Measurements from ENCODE around the gene RICTOR. TPM values are rescaled to one million over a fixed set of nuclear protein-coding genes. Genes with fewer than 3 reads are reported as not detected.
A peak's percentile ranks its signal among the peaks of the same experiment; 100 is the strongest.

RICTOR gene, protein sequence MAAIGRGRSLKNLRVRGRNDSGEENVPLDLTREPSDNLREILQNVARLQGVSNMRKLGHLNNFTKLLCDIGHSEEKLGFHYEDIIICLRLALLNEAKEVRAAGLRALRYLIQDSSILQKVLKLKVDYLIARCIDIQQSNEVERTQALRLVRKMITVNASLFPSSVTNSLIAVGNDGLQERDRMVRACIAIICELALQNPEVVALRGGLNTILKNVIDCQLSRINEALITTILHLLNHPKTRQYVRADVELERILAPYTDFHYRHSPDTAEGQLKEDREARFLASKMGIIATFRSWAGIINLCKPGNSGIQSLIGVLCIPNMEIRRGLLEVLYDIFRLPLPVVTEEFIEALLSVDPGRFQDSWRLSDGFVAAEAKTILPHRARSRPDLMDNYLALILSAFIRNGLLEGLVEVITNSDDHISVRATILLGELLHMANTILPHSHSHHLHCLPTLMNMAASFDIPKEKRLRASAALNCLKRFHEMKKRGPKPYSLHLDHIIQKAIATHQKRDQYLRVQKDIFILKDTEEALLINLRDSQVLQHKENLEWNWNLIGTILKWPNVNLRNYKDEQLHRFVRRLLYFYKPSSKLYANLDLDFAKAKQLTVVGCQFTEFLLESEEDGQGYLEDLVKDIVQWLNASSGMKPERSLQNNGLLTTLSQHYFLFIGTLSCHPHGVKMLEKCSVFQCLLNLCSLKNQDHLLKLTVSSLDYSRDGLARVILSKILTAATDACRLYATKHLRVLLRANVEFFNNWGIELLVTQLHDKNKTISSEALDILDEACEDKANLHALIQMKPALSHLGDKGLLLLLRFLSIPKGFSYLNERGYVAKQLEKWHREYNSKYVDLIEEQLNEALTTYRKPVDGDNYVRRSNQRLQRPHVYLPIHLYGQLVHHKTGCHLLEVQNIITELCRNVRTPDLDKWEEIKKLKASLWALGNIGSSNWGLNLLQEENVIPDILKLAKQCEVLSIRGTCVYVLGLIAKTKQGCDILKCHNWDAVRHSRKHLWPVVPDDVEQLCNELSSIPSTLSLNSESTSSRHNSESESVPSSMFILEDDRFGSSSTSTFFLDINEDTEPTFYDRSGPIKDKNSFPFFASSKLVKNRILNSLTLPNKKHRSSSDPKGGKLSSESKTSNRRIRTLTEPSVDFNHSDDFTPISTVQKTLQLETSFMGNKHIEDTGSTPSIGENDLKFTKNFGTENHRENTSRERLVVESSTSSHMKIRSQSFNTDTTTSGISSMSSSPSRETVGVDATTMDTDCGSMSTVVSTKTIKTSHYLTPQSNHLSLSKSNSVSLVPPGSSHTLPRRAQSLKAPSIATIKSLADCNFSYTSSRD (N-terminal part only)
- total RNA-seq, result 18.4 and 27.8 TPM in 2 replicates

DNA sequence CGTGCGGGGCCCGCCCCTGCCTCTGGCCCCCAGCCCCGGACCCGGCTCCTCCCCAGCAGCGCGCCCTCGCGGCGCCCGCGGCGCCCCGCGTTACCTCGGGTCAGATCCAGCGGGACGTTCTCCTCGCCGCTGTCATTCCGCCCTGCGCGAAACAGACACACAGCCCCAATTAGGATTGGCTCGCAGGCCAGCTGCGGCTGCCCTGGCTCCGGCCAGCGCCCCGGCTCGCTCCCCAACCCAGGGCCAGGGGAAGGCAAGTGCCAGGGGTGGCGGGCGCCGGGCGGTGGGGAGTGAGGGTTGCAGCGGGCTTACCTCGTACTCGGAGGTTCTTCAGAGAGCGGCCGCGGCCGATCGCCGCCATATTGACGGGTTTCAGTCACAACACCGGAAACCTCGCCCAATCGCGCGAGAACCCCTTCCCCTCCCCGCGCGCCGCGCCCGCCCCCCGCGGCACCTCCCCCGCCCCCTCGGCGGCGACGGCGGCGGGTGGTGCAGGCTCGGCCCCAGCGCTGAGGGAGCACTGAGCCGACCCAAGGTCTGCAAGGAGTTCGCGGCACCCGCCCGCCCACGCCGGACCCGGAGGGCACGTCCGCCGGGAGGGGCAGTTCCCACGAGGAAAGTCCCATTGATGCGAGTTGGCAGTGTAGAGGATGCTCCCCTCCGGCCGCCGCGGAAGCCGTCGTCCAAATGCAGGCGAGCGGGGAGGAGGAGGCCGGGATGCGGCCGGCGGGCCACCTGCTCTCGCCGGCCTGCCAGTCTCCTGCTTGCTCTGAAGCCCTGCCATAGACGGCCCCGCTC lies at the start of gene RICTOR:
TSS of gene RICTOR (minus strand) at position 383 of the 798 bp plus-strand sequence. CDS start at position 361, 22 bp downstream.
- DNase-seq (ENCODE audit: extremely low read depth, low read depth, low spot score), result no peak

GRCh38 chr5:39121922-39122321 lies 47.7 kb upstream of the RICTOR start:
- DNase-seq (ENCODE audit: extremely low read depth, low read depth, low spot score), result no peak

DNA sequence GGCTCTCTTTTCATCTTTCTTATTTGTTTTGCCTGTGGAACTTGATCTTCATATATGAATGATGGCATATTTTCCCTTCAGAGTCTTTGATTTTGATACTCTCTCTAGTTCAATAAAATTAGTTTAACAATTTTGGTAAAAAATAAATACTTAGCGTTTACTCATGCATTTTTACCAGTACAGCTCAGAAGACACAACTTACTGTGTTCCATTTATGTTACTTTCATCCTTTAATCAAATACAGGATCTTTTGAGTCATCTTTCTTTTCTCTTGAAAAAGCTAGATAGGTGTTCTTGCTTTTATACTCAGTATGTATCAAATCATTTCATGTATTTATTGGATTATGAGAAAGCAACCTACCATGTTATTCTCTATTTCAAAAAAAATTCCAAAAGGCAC lies 47.1 kb upstream of the RICTOR start:
- DNase-seq (ENCODE audit: extremely low read depth, low read depth, low spot score), result no peak

DNA sequence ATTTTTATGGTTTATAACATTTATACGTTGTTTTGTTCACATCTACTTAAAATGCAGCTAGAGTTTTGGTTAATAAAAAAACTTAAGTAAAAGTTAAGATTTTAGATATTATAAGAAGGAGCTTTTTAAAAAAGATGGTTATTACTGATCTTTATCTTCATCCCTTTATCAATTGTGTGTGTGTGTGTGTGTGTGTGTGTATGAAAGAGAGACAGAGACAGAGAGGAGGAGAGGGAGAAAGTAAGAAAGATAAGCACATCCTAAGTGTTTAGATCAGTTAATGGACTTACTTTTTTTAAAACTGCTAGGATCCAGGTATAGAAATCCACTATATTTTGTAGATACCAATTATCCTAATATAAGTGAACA lies 45.8 kb upstream of the RICTOR start:
- no peak for DNase-seq (ENCODE audit: extremely low read depth, low read depth, low spot score)

- no peak for DNase-seq (ENCODE audit: extremely low read depth, low read depth, low spot score)
Measured at GRCh38 chr5:39119404-39120051, 45.3 kb upstream of the RICTOR start.

DNA sequence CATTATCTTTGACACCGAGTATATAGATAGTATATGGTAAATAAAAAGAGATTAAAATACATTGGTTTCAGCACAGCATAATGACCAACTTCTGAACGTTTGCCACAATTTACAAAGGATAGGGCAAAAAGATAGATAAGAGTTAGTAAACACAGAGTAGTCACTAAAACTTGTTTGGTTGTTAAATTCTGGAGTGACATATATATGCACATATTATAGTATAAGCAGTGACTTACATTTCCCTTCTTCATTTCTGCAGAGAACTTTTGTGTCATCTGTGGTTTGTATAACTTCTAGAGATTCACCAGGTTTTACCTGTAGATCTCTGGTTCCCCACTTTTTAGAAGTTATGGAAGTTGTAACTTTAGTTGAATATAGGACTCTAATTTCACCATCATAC lies 44.4 kb upstream of the RICTOR start:
- no peak for DNase-seq (ENCODE audit: extremely low read depth, low read depth, low spot score)

DNA sequence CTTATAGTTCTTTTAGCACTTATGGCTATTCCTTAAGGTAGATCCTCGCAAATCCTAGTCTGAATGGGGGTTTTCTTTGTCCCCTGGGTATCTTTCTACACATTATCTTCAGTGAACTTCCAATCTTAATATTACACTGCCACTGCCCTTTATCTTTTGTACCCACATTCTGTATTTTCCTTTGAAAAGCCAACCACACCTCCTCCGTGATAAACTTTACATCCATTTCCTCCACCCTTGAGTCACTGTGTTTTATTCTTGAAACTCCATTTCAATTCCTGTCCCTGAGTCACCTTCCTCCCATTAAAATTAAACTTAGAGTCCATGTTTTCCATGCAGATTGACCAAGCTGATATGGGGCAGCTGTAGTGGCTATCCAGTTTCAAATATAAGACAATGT lies 43.2 kb upstream of the RICTOR start:
- DNase-seq (ENCODE audit: extremely low read depth, low read depth, low spot score), result peak; percentile 81

- DNase-seq (ENCODE audit: extremely low read depth, low read depth, low spot score), result no peak
Measured at GRCh38 chr5:39116344-39117170, 42.4 kb upstream of the RICTOR start.

DNA sequence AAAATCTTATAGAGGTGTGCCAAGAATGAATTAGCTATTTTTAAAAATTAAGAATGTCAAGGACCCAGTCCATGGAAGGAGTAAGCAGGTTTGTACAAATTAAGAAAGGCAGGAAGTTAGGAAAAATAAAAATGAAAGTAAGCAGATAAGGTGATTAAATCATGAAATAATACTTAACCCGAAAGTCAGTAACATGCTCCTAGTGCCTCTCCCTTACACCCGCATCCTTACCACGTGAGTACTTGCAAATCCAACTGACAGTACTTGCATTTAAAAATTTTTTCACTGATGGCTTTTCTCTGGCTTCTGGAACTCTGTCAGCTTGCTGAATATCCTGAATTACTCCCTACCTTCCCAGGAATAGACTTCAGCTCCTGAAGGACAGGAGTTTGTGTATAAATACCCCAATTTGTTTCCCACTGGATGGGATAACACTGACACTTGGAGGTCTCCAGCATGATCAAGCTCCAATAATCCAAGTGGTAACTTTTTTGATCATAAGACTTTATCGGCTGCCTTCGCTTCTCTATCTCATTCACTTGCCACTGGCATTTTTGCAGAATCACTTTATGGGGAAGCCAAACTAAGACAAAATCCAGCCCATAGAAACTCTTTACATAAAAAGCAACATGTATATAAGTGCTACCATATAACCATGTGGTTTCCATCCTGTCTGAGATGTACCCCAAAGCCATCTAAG lies 41.6 kb upstream of the RICTOR start:
- DNase-seq (ENCODE audit: extremely low read depth, low read depth, low spot score), result no peak

DNA sequence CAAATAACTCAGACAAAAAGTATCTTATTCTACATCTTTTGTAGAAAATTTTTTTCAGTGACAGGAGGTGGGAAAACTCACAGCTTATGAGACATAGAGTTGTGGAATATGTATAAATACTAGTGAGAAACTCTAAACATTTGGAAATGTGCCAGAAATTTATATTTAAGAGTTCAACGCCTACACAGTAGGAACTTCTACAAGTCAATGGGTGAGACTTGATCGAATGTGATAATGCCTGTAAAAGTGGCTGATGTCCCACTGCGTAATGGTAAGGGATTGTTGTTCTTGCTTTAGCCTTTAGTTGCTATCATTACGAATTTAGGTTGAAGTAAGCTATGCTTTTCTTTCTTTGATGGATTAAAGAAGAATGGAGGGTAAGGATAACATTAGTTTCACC lies 40.0 kb upstream of the RICTOR start:
- no peak for DNase-seq (ENCODE audit: extremely low read depth, low read depth, low spot score)

DNA sequence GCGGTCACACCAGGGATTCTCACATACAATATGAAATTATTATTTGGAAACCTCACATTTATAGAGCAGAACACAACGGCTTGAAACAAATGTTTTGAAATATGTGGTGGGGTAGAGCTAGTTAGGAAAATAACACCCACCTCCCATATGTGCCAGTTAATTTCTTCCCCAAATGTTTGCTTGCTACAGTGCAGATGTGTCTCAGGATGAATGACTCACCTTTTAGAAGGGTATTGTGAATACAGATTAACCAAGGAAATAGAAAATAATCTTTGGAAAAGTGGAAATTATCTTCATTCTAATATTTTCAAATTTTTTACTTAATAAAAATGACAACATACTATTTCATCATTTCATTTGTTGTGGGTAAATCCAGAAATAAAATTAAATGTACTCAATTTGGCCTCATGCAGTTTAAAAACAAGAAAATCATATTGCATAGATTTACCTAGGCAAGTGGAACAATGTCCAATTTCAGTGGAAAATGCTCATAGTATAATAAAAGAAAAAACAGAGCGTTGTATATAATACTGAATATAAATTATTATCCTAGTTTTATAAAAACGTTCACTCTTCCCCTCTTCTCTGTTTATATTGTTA lies 39.3 kb upstream of the RICTOR start:
- DNase-seq (ENCODE audit: extremely low read depth, low read depth, low spot score), result no peak

DNA sequence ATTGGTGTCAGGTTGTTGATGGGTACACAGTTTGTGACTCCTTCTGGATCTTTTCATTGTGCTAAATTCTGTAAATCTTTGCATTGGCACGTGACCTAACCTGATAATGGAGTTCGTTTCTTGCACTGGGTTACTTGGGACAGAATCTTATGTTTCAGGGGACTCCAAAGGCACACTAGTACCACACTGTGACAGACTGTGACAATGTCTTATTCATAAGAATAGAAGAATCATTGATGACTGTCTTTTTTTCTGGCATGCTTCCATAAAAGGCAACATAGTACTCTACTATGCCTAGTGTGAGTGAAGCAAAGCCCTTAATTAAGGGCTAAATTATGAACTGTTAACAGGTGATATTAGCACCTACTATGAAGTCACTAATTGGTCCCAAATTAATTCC lies 35.4 kb upstream of the RICTOR start:
- DNase-seq (ENCODE audit: extremely low read depth, low read depth, low spot score), result no peak

DNA sequence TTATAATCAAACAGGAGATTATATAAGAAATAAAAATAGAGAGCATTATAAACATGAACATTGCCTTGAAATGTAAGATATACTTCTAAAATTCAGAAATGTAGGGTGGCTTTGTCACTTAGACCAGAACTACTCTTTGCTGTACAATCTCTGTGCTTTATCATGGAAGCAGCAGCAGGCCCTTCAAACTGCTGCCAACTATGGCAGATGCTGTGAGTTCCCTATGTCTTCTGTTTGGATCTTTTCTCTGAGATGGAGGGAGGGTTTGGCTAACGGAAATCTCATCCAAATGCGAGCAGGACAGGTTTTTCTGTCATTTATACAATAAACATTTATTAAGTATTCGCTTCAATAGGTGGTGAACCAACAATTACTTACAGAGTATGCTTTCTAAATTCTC lies 34.8 kb upstream of the RICTOR start:
- no peak for DNase-seq (ENCODE audit: extremely low read depth, low read depth, low spot score)

DNA sequence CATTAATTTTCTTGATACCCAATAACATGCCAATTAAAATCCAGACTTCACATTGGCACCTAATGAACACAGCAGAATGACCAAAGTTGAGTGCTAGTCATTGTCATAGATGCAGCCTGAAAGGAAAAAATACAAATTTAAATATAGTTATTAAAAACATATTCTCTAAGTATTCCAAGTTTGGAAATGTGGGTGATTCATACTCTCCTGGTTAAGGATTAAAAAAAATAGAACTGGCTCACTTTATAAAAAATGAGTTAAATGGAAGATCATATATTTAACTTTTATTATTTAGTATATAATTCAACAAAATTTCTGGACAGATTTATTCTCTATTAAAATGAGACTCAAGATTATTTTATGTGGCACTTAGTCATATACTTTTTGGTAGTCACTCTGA lies 33.2 kb upstream of the RICTOR start:
- no peak for DNase-seq (ENCODE audit: extremely low read depth, low read depth, low spot score)

DNA sequence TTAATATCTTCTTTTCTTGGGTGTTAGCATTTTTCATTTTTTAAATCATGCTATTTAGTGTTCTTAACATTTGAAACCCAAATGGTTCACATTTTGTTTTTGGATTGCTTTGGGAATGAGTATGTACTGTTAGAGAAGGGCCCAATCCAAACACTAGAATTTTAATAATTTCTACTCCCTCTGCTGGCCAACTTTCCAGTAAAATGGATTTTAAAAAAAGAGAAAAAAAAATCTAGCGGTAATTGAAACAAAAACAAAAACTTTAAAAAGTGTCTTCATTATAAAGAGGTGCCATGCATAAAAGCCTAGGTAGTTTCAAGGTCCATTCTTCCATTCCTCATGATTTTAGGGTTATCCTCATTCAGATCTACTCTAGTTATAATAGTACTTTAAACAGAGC lies 32.1 kb upstream of the RICTOR start:
- DNase-seq (ENCODE audit: extremely low read depth, low read depth, low spot score), result no peak

GRCh38 chr5:39104221-39104620 lies 30.0 kb upstream of the RICTOR start:
- no peak for DNase-seq (ENCODE audit: extremely low read depth, low read depth, low spot score)

- DNase-seq (ENCODE audit: extremely low read depth, low read depth, low spot score), result no peak
Measured at GRCh38 chr5:39102684-39103155, 28.5 kb upstream of the RICTOR start.
